COR-L47 (cell line): ENCODE measurements around the gene ATP8B3.

Experiments
- DNase-seq: peaks from one replicate; lab custom pipeline; 2025; lab: John Stamatoyannopoulos, UW

The ATP8B3 gene

GRCh38 chr19:1757468-1758230 lies 54.4 kb downstream of the ATP8B3 start:
- no peak for DNase-seq

DNA sequence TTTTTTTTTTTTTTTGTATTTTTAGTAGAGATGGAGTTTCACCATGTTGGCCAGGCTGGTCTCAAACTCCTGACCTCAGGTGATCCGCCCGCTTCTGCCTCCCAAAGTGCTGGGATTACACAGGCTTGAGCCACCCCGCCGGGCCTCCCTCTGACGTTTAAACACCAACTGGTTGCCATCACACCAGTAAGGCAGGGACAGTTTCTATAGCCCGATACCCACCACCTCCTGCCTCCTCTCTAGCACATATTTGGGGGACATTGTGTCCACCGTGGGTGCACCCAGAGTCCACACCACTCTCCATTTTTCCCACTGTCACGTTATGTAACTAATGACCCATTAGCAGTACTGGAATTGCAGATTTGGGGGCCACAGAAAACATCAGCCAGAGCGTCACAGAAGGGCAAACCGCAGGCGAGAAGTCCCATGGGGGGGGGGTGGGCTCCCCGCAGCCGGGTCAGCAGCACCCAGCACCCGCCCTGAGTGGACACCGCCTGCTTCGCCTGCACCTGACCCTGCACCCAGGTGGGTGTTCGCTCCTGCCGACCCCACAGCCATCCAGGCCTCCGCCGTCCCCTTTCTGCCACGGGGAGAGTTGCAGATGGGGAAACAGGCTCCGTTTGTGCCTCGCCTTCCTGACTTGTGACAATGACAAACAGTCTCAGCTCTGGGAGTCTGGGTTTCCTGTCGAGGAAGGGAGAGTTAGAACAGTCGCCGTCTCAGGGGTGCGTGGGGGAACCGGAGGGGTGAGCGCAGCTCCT lies 55.2 kb downstream of the ATP8B3 start:
- DNase-seq = no peak

DNA sequence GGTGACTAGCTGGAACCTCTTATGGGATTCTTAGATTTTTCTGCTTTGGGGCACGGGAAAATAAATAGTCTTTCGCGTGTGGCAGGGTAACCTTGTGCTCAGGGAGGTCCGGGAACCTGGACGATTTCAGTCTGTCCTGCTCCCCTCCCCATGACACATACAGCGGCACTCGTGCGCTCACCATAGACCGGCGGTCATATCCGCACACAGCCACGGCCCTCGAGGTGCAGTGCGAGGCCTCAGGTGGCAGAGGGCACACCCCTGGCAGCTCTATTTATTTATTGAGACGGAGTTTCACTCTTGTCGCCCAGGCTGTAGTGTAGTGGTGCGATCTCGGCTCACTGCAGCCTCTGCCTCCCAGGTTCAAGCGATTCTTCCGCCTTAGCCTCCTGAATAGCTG lies 55.8 kb downstream of the ATP8B3 start:
- DNase-seq = no peak

GRCh38 chr19:1755467-1756171 lies 56.5 kb downstream of the ATP8B3 start:
- no peak for DNase-seq

DNA sequence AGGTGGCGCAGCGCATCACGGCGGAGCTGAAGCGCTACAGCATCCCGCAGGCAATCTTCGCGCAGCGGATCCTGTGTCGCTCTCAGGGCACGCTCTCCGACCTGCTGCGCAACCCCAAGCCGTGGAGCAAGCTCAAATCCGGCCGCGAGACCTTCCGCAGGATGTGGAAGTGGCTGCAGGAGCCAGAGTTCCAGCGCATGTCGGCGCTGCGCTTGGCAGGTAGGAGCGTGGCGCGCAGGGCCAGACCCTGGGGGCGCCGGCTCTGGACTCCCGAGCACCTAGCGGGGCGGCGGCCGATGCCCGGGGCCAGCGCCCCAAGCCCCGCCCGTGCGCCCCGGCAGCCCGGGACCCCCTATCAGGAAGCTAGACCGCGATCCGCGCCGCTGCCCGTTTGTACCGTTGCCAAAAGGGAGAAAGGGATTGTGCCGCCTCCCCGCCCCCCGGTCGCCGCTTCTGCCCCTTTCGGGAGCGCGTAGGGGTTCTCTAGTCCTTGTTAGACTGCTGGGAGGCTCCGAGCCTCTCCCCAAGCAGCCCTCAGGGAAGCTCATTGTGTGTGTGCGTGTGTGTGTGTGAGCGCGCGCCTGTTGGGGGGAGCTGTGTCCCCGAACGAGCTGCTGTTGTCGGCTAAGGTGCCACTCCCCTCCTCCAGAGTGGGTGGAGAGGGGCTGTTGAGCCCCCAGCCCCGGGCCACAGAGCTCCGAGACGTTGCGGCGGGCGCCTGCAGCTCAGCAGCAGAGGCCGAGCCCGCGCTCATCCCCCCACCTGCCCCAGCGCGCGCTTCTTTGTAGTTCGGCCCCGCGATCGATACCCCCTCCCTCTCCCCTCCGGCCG lies 57.2 kb downstream of the ATP8B3 start:
- DNase-seq = no peak

DNA sequence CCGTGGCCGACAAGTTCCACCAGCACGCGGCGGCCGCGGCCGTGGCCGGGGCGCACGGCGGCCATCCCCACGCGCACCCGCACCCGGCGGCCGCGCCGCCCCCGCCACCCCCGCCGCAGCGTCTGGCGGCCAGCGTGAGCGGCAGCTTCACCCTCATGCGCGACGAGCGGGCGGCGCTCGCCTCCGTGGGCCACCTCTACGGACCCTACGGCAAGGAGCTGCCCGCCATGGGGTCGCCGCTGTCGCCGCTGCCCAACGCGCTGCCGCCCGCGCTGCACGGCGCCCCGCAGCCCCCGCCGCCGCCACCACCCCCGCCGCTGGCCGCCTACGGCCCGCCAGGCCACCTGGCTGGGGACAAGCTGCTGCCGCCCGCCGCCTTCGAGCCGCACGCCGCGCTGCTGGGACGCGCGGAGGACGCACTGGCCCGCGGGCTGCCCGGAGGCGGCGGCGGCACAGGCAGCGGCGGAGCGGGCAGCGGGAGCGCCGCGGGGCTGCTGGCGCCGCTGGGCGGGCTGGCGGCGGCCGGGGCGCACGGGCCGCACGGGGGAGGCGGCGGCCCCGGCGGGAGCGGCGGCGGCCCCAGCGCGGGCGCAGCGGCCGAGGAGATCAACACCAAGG lies 57.9 kb downstream of the ATP8B3 start:
- no peak for DNase-seq

GRCh38 chr19:1752757-1753728 lies 59.0 kb downstream of the ATP8B3 start, which contains the start of gene ONECUT3:
Gene ONECUT3 (plus strand): TSS chr19:1753506. CDS start chr19:1753663, 157 bp downstream.
- no peak for DNase-seq

GRCh38 chr19:1752009-1752756 lies 59.9 kb downstream of the ATP8B3 start:
- DNase-seq = no peak

- no peak for DNase-seq
Measured at GRCh38 chr19:1751367-1752008, 60.6 kb downstream of the ATP8B3 start.

GRCh38 chr19:1750343-1751021 lies 61.6 kb downstream of the ATP8B3 start:
- DNase-seq = no peak

DNA sequence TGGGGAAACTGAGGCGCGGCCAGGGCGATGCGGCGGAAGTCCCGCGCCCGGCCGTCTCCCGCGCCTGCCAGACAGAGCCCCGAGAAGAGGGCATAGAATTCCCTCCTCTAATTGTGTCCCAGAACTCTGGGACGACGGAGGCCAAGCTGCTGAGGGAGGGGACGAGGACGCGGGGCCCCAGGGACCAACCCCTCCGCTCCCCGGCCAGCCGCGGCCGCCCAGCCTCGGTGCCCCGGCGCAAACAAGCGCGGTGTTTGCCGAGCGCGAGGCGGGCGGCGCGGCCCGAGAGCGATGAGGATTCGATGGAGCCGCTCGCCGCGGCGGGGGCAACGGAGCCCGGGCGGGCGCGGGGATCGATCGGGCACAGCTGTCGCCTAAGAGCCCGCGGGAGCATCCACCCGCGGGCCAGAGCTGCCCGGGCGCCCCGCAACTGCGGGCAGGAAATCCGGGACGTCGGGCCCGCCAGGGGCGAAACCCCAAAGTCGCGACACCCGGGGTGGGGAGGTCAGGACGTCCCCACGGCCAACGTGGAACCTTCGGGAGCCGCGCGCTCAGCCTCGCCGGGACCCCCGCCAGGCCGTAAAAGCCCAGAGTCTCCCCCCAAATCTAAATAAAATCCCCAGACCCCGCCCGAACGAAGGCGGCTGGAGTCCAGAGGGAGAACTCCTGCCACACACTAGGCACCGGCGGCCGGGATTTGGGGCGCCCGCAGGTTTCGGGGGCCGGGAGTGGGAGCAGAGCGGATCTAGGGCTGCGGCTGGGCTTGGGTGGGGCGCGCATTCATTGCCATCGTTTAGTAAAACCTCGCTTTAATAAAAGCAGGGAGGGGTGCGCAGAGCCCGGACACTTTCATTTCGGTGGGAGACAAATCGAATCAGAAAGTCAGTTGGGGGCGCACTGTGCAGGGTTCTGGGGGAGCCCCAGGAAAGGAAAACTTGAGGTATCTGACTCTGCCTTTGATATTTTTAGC lies 62.4 kb downstream of the ATP8B3 start:
- no peak for DNase-seq

DNA sequence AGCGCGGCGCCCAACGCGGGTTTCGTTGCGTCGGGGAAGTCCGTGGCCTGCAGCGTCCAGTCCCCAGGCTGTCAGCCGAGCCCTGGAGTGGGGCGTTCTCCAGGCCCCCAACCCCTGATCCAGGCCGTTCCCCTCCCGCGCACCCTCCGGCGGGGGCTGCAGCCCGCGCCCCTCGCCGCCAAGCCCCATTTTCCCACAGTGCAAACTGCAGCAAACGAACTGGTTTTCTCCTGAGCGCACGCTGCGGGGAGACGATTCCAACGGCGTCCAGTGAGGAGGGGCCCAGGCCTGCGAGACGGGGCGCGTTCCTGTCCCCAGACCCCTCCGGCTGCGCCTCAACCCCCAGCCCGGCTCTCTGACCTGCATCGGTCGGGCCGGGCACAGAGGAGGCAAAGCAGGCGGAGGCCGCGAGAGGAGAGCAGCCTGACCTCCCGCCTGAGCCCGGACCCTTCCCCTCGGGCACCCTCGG lies 63.2 kb downstream of the ATP8B3 start:
- DNase-seq = no peak

DNA sequence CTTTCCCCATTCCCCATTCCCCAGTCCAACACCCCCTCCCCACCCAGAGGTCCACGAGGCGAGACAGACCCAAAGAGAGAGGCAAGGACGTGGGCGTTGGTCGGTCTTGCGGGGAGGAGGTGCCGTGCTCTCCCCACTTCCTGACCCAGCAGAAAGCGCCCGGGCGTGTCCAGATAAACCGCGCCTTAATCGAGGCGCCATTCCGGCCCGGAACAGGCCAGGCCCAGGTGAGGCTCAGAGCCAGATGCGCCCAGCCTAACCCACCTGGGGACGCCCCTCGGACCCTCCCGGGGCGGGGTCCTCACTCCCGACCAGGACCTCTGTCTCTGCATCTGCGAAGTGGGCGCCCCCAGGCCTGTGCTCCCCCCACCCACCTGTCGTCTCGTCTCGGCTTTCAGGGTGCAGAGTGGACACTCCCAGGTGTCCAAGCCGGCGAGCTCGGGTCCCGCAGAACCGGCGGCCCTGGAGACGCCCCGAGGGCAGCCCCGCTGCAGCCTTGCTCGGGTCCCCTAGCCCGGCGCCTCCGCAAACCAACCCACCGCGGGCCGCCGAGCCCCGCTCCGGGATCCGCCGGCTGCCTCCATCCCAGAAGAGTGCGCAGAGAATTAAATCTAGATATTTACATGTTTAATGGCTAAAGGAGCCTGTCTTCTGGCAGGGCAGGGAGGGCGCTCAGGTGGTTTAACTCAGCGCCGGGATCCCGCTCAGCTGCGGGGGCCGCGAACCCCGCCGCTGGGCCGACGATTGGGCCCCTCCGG lies 63.8 kb downstream of the ATP8B3 start:
- DNase-seq = no peak

DNA sequence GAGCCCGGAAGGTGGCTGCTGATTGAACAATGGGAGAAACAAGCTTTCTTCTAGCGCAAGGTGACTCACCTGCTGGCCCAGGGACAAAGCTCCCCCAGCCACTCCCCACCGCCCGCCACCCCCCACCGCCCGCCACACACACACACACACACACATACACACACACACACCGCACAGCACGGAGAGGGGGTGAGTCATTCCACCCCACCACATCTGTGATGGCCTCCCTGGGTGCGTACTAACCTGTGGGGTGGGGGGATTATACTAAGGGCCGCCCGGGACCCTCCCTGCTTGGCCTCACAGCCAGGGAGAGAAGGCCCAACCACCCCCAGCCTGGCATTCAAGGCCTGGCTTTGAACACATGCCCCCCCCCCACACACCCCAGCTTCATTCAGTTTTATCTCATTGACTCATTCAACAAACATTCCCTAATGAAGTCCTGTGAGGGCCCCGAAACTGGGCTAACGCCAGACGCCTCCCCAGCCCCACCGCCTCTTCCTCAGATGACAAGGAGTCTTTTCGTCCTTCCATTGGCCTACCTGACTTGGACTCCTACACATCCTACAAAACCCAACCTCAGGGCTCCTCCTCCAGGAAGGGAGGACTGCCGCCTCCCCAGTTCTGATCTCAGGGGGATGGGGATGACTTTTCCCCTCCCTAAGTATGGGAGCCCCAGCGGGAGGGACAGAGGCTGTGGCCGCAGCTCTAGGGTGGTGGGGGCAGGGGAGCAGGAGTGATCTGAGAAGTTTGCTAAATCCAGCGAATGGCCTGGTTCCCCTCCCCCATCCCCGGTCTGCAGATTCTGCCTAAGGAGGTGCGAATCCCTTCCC lies 64.6 kb downstream of the ATP8B3 start:
- no peak for DNase-seq
